Astrocyte of the cerebellum (primary cell): Measurements from ENCODE around the gene TSPAN14.

Source experiments
- DNase-seq: peaks from one replicate; pipeline ENCODE4 v3.0.0-alpha.2; 2011; ENCODE audit warnings: low read depth
- H3K4me3 ChIP-seq: 2 replicates; pipeline ENCODE4 v1.5.1; 2011; ENCODE audit warnings: mild to moderate bottlenecking, low read depth, low read length, moderate library complexity
- in situ Hi-C: cut with HindIII; loops from 2 replicates; pipeline ENCODE4 v1.10.0; 2017; ENCODE audit warnings: low sequenced_read_pairs
- TF ChIP-seq, protein P1 (sequence below): IDR thresholded peaks from 2 replicates; pipeline ENCODE4 v1.5.1; 2012; ENCODE audit warnings: low read length, low read depth, moderate library complexity, mild to moderate bottlenecking; ENCODE audit errors: missing control alignments

The TSPAN14 gene

DNA sequence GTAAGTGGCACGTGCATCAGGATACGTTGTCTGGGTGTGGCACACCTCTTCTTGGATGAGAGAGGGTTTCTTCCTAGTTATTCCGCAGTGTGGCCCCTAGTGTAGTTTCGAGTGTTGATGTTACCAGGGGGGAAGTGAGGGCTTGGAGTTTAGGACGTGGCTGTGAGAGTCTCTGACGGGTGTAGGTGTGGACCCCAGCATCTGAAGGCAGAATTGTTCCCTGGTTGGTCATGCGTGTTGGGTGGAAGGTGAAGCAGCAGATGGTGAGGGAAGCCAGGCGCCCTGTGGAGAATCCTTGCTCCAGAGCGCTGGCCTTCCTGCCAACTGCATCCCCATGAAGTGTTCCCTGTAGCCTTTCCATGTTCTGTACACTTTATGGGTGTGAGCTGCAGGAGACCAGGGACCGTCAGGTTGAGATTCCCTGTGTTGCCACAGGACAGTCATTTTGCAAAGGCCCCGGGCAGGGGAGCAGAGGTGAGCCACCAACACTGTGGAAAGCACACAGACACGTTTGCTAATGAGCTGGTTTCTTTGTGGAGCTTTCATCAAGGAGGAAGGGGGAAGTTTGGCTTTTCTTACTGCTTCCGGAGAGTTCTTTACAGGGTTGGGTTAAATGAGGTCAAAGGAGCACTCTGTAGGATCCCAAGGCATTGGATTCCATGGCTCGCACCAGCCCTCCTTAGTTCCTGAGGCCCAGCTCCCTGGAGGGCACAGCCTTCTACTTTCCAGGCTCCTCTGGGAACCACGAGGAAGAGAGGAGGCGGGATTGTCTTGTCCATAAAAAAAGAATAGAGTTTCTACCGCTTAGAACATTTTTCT is 32.0 kb downstream of the TSPAN14 start:
- no peak overlapping the region for H3K4me3 ChIP-seq
- TF ChIP-seq, protein P1, sequence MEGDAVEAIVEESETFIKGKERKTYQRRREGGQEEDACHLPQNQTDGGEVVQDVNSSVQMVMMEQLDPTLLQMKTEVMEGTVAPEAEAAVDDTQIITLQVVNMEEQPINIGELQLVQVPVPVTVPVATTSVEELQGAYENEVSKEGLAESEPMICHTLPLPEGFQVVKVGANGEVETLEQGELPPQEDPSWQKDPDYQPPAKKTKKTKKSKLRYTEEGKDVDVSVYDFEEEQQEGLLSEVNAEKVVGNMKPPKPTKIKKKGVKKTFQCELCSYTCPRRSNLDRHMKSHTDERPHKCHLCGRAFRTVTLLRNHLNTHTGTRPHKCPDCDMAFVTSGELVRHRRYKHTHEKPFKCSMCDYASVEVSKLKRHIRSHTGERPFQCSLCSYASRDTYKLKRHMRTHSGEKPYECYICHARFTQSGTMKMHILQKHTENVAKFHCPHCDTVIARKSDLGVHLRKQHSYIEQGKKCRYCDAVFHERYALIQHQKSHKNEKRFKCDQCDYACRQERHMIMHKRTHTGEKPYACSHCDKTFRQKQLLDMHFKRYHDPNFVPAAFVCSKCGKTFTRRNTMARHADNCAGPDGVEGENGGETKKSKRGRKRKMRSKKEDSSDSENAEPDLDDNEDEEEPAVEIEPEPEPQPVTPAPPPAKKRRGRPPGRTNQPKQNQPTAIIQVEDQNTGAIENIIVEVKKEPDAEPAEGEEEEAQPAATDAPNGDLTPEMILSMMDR = no peak
- in situ Hi-C loops = no loop called here
- DNase-seq = no peak

DNA sequence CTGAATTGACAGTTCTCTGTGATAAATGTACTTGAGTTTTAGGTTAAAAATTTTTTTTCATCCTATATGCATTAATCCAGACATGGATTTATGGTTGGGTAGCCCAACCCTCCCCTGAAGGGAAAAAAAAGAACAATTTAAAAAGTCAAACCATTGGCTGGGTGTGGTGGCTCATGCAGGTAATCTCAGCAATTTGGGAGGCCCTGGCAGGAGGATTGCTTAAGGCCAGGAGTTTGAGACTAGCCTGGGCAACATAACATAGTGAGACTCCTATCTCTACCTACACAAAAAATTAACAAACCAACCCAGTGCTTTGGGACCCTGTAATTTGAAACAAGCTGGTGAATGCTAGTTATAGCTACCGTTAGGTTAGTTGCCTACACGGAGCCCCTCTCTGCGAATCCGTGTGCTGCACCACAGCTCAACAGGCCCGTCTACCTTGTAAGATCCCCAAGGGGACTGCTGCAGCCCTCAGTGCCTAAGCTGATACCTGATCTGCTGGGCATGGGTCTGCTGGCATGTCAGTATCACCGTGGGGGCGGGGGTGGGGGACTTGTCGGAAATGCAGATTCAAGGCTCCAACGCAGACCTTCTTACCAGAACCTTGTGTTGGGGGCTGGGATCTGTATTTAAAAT is 32.8 kb downstream of the TSPAN14 start:
- no peak for DNase-seq
- in situ Hi-C loops = no loop called here
- no peak overlapping the region for H3K4me3 ChIP-seq
- TF ChIP-seq, protein P1 = no peak

DNA sequence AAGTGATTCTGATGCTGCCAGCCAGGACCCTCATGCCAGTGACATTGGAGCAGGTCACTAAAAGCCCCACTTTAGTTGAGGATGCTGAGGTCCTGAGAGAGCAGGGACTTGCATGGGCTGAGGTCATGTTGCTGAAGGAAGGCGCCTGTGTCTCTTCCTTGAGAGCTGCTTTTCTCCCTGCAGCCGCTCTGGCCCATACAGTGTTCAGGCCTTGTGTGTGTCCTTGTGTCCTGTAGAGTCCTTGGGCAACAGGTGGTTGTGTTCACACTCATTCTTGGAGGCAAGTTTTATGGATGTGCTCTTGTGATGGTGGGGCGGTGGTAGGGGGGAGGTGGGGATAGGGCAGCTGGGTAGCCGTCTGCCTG is 33.3 kb downstream of the TSPAN14 start:
- in situ Hi-C loops = no loop called here
- TF ChIP-seq, protein P1 = no peak
- H3K4me3 ChIP-seq = no peak overlapping the region
- no peak for DNase-seq

DNA sequence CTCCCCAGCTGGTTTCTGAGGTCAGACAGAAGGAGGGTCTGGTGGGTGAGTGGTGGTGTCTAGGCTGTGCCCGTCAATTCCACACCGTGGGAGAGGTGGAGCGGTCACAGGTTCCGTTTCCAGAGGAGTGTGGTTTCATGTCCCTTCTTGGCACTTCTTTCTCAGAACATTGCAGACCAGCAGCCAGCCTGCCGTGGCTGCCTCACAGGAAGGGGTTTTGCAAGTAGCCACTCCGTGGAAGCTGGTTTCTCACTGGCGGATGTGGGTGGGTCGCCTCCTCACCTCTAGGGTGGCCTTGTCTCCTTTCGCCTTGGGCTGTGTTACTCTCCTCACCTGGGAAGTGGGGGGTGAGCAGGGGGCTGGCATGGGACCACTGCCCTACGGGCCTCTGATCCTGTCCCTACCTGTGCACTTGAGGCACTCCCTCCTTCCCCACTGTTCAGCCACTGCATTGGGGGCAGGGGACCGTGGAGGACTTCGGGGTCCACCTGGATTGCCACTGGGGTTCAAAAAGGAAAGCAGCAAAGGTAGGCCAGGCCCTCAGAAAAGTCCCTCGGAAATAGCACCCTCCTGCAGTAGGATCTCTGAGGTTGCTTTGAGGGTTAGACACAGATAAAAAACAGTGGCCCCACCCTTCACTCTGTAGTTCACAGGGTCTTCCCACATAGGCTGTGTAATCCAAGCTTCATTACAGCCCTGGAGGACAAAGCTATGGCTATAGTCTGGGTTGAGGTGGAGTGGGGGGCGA is 33.9 kb downstream of the TSPAN14 start:
- no peak overlapping the region for H3K4me3 ChIP-seq
- DNase-seq = no peak
- TF ChIP-seq, protein P1 = no peak
- in situ Hi-C loops = no loop called here

DNA sequence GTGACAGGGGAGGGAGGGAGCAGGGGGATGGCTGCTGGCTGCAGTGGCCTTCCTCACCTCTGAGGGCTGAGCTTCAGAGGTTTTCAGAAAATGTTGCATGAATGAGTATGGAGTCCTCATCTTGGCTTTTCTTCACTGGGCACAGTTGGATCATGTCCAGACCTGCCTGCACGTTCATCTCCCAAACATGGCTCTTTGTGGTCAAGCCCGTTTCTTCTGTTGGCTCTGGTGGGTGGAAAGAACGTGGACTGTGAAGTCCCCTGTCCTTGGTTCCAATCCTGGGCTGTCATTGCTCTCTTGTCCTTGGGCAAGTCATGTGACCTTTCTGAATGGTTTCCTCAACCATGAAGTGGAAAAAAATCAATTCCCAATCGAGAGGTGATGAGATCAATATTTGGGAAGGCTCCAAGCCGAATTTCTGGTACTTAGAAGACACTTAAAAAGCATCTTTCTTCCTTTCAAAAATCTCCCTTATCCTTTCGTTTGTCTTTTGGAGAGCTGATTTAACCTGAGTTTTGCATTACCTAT is 34.5 kb downstream of the TSPAN14 start:
- TF ChIP-seq, protein P1 = no peak
- DNase-seq = no peak
- H3K4me3 ChIP-seq = no peak overlapping the region
- in situ Hi-C loops = no loop called here

DNA sequence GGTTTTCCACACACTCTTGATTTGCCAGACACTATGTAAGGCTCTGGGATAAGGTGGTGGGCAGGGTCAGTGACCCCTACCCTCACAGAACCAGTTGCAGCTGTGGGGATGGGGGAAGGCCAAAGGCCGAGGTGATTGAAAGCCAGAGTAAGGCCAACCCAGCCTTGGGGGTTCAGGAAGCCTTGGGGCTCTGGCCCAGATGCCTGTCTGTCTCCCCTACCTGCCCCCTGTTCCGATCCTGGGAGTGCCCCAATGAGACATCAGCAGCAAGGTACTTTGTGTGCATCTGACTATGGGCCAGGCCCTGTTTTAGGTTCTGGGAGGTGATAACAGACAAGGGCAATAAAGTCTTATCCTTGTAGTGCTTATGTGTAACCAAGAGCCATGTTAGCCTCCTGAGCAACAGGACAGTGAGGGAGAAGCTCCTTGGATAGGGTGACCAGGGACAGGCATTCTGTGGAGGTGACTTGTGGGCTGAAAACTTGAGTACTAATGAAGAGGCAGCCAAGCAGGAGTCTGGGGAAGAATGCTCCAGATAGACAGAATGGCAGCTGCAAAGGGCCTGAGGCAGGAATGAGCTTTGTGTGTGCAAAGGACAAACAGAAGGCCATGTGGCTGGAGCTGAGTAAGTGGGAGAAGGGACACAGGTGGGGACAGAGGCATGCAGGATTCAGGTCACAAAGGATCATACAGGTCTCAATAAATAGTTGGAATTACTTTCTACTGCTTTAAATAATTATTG is 35.4 kb downstream of the TSPAN14 start:
- DNase-seq = no peak
- TF ChIP-seq, protein P1 = no peak
- no peak overlapping the region for H3K4me3 ChIP-seq
- in situ Hi-C loops = no loop called here
